Esophagus squamous epithelium (tissue), 4 donors: Measurements from ENCODE around the gene VPS35L.

Source experiments
- CTCF ChIP-seq, 6 experiments: fragments of 450-650 bp in 4 of 6; fragments of 200-600 bp in 2 of 6; sonication (generic) in 2 of 6; IDR thresholded peaks; one replicate each; pipeline ENCODE4 v1.5.1; 2016 to 2019; ENCODE audit warnings: antibody characterized with exemption in 6 of 6, mild to moderate bottlenecking in 4 of 6, moderate library complexity in 4 of 6
- POLR2A ChIP-seq, 4 donors: fragments of 450-650 bp; IDR thresholded peaks; one replicate each; pipeline ENCODE4 v1.6.1; 2017; ENCODE audit warnings: antibody characterized with exemption in 4 of 4, mild to moderate bottlenecking in 4 of 4, moderate library complexity in 3 of 4

- TF ChIP-seq CTCF (IDR thresholded peaks at IDR 0.05) (no peak), POLR2A (IDR thresholded peaks at IDR 0.05) (no peak)
These were observed 39.7 kb upstream of the VPS35L start for GRCh38 chr16:19515757-19516156.
